K562 (cell line): ENCODE measurements around the gene EIF4E1B. TPM values are rescaled to one million over a fixed set of nuclear protein-coding genes. Genes with fewer than 3 reads are reported as not detected.

Source experiments
- ATAC-seq: fragments of 200-7000 bp; cut with Tn5 transposase; 3 replicates; pipeline ENCODE4 v1.9.1; 2020; ENCODE audit warnings: moderate library complexity
- BruUV-seq: library from RNA; stranded (reverse); fragments of 400-500 nt; replicated peaks from 2 replicates; lab custom pipeline; 2021; lab: Mats Ljungman, UMichigan
- CTCF ChIA-PET: fragments of 300-600 bp; formaldehyde crosslinking; extraction: SDS; loops from one replicate; lab custom pipeline; 2021; ENCODE audit warnings: low intra/inter-chr PET ratio; lab: Yijun Ruan, JAX
- POLR2A ChIA-PET: fragments of 300-600, 350-650 bp; sonication (Branson Sonifier 250); formaldehyde crosslinking; extraction: SDS; loops from one replicate; lab custom pipeline; 2021; ENCODE audit warnings: antibody characterized with exemption, inconsistent platforms; lab: Yijun Ruan, JAX
- DNase-seq, 4 experiments: peaks; one replicate each; pipeline versions ENCODE4 v3.0.0 to v3.0.0-alpha.2; 2011 to 2018; ENCODE audit warnings: low spot score in 3 of 4, mixed read lengths in 3 of 4; ENCODE audit errors: extremely low read depth in 1 of 4
- FAIRE-seq: peaks from 2 replicates; lab custom pipeline; 2011; peaks lifted over from hg19 to GRCh38; lab: Jason Lieb, UNC
- H2AFZ ChIP-seq: 2 replicates; pipeline ENCODE4 v1.6.0; 2011; ENCODE audit warnings: low read depth, low read length, control low read depth, inconsistent platforms
- H3K27ac ChIP-seq: fragments of 200-600 bp; 3 replicates; pipeline ENCODE4 v1.8.0; 2011; ENCODE audit warnings: low read depth, mild to moderate bottlenecking, control low read depth, inconsistent platforms, low read length, moderate library complexity, mixed read lengths; ENCODE audit errors: extremely low read depth
- H3K27me3 ChIP-seq, 2 experiments: fragments of 300-600 bp in 1 of 2; 2 replicates in 1 of 2; 3 replicates in 1 of 2; pipeline versions ENCODE4 v1.6.0 to v1.8.0; 2011; ENCODE audit warnings: inconsistent platforms in 2 of 2, low read length in 2 of 2, mild to moderate bottlenecking in 1 of 2, mixed read lengths in 1 of 2, moderate library complexity in 1 of 2; ENCODE audit not compliant: control insufficient read depth in 2 of 2, insufficient read depth in 2 of 2
- H3K36me3 ChIP-seq: fragments of 300-600 bp; 3 replicates; pipeline ENCODE4 v1.8.0; 2011; ENCODE audit warnings: mild to moderate bottlenecking, low read length, inconsistent platforms; ENCODE audit not compliant: control insufficient read depth, insufficient read depth
- H3K4me1 ChIP-seq, 2 experiments: fragments of 200-600 bp in 1 of 2; replicated peaks in 1 of 2; 2 replicates in 1 of 2; 3 replicates in 1 of 2; pipeline versions ENCODE4 v1.5.1 to v1.8.0; 2011; ENCODE audit warnings: inconsistent platforms in 2 of 2, low read length in 2 of 2, mild to moderate bottlenecking in 1 of 2, mixed read lengths in 1 of 2, moderate library complexity in 1 of 2; ENCODE audit not compliant: control insufficient read depth in 2 of 2, insufficient read depth in 2 of 2
- H3K4me2 ChIP-seq: 2 replicates; pipeline ENCODE4 v1.6.1; 2011; ENCODE audit warnings: low read length, control low read depth, inconsistent platforms, mixed read lengths; ENCODE audit not compliant: insufficient read depth
- H3K4me3 ChIP-seq: fragments of 200-600 bp; sonication (generic), shearing (Covaris generic); 2 replicates; pipeline ENCODE4 v1.5.1; 2016; ENCODE audit warnings: control low read depth, inconsistent platforms
- H3K79me2 ChIP-seq: fragments of 200-600 bp; 3 replicates; pipeline ENCODE4 v1.8.0; 2011; ENCODE audit warnings: low read length, inconsistent platforms; ENCODE audit not compliant: control insufficient read depth, insufficient read depth
- H3K9ac ChIP-seq, 2 experiments: 2 replicates each; pipeline versions ENCODE4 v1.6.0 to v1.6.1; 2011; ENCODE audit warnings: low read depth in 2 of 2, low read length in 2 of 2, control low read depth in 1 of 2, inconsistent platforms in 1 of 2, mild to moderate bottlenecking in 1 of 2, mixed read lengths in 1 of 2; ENCODE audit not compliant: insufficient read depth in 1 of 2
- H3K9me1 ChIP-seq: one replicate; pipeline ENCODE4 v1.6.0; 2011; ENCODE audit warnings: inconsistent platforms, mild to moderate bottlenecking, low read length, moderate library complexity; ENCODE audit not compliant: control insufficient read depth, insufficient read depth
- H3K9me3 ChIP-seq: replicated peaks from 2 replicates; pipeline ENCODE4 v1.5.1; 2011; ENCODE audit warnings: low read depth, low read length, inconsistent platforms; ENCODE audit not compliant: control insufficient read depth, insufficient read depth
- H4K20me1 ChIP-seq: replicated peaks from 2 replicates; pipeline ENCODE4 v1.6.1; 2011; ENCODE audit warnings: low read length, inconsistent platforms, mixed read lengths; ENCODE audit not compliant: control insufficient read depth, insufficient read depth
- EP400 ChIP-seq: fragments of 450-650 bp; IDR thresholded peaks from 2 replicates; pipeline ENCODE4 v1.6.1; 2017; ENCODE audit warnings: antibody characterized with exemption, mild to moderate bottlenecking, moderate library complexity
- MAFG ChIP-seq: fragments of 450-650 bp; conservative IDR thresholded peaks from 2 replicates; pipeline ENCODE4 v1.6.1; 2016; ENCODE audit warnings: missing genetic modification characterization, missing compliant biosample characterization
- MED1 ChIP-seq: sonication (generic); formaldehyde crosslinking; IDR thresholded peaks from 2 replicates; pipeline ENCODE4 v1.8.1; 2023; ENCODE audit warnings: missing genetic modification reagents, borderline replicate concordance
- MITF ChIP-seq: IDR thresholded peaks from 2 replicates; pipeline ENCODE4 v1.6.1; 2014; ENCODE audit warnings: antibody characterized with exemption
- NCOA6 ChIP-seq: fragments of 450-650 bp; IDR thresholded peaks from 2 replicates; pipeline ENCODE4 v1.6.1; 2017; ENCODE audit warnings: mild to moderate bottlenecking
- POLR2A ChIP-seq: fragments of 450-650 bp; conservative IDR thresholded peaks from 2 replicates; pipeline ENCODE4 v1.6.1; 2016
- POLR2G ChIP-seq: fragments of 200-400 bp; formaldehyde crosslinking; IDR thresholded peaks from 2 replicates; pipeline ENCODE4 v1.6.1; 2017; ENCODE audit warnings: low read depth, mild to moderate bottlenecking, antibody characterized with exemption, low read length, moderate library complexity
- SRSF1 ChIP-seq: fragments of 200-400 bp; formaldehyde crosslinking; IDR thresholded peaks from 2 replicates; pipeline ENCODE4 v1.6.1; 2017; ENCODE audit warnings: mild to moderate bottlenecking, low read depth, low read length, moderate library complexity
- XRCC4 ChIP-seq: IDR thresholded peaks from one replicate; pipeline ENCODE4 v1.6.1; 2011; ENCODE audit not compliant: insufficient read depth, insufficient read length; ENCODE audit errors: extremely low read depth
- ZNF324 ChIP-seq: fragments of 250-450 bp; sonication (Bioruptor Pico); IDR thresholded peaks from 2 replicates; pipeline ENCODE4 v1.4.0; 2020; ENCODE audit warnings: mild to moderate bottlenecking
- WGBS: fragments of 100-300 bp; shearing (Covaris generic); methylation state at CpG from one replicate; pipeline ENCODE4 v1.1.6; 2016; ENCODE audit warnings: low coverage, mixed read lengths; ENCODE audit not compliant: insufficient coverage; ENCODE audit errors: missing lambda C conversion rate; 5-methylcytosine and 5-hydroxymethylcytosine counted together
- in situ Hi-C: fragments of 300-500 bp; cut with MboI; formaldehyde crosslinking; loops from 4 replicates; pipeline ENCODE4 v1.15.0; 2018; ENCODE audit warnings: inconsistent platforms, mixed read lengths
- intact Hi-C: fragments of 100-400 bp; cut with micrococcal nuclease; formaldehyde crosslinking; loops from 2 replicates; pipeline ENCODE4 v1.14.2; 2022
- polyA plus RNA-seq, 8 experiments: library from polyadenylated mRNA; depleted of rRNA in 4 of 8; stranded (reverse) in 5 of 8; unstranded in 3 of 8; fragments of >200 nt; fragmentation: Nextera tagmentation in 2 of 8; fragmentation: Illumina TruSeq in 1 of 8; extraction: Ambion mirVana in 2 of 8; extraction: Trizol in 1 of 8; gene quantifications; 2 replicates each; pipeline versions ENCODE4 v1.2.1 to v1.2.3, GENCODE V29; 2011 to 2014; ENCODE audit warnings: inconsistent platforms in 1 of 8, missing spikeins in 1 of 8
- total RNA-seq, 7 experiments: library from RNA; depleted of rRNA in 6 of 7; stranded (reverse); fragments of >200 nt in 6 of 7; fragmentation: Illumina TruSeq in 2 of 7; extraction: Trizol in 2 of 7; gene quantifications; 2 replicates each; pipeline versions ENCODE4 v1.2.1 to v1.2.3, GENCODE V29; 2011 to 2021; ENCODE audit warnings: low replicate concordance in 1 of 7
- TF ChIP-seq, protein P1 (sequence below): fragments of 250-450 bp; sonication (Bioruptor Pico); IDR thresholded peaks from 2 replicates; pipeline ENCODE4 v1.4.0; 2020; ENCODE audit warnings: mild to moderate bottlenecking, moderate library complexity

The EIF4E1B gene
- total and polyA plus RNA-seq, 9 of the 15 experiments (the other 6 are each of a cell fraction or from before 2014, with no cell fraction given): not detected

GRCh38 chr5:176658817-176659511 lies 28.5 kb downstream of the EIF4E1B start:
- Histone ChIP-seq H3K79me2 (no peaks in the 10 kb centered on the region), H3K9me3 (no peaks in the 10 kb centered on the region), H3K4me1 (peaks cover 0 to 27% of the 10 kb centered on the region in 2 experiments; a peak in 2 of 5 replicates), H3K9me1 (no peaks in the 10 kb centered on the region), H3K4me3 (no peak overlapping the region), H3K27me3 (peaks cover 7 to 28% of the 10 kb centered on the region in 2 experiments; a peak in 3 of 5 replicates), H3K27ac (no peak overlapping the region), H3K36me3 (peaks cover 13% of the 10 kb centered on the region; the same call in 1 of the 3 replicates), H3K4me2 (no peak overlapping the region), H2AFZ (no peak overlapping the region), H3K9ac (no peak overlapping the region), H4K20me1 (peaks cover 13% of the 10 kb centered on the region; the same call in 1 of the 2 replicates)
- DNase-seq: no peak
- BruUV-seq: no TSS peak
- in situ Hi-C loops: no loop called here
- FAIRE-seq: no peak
- TF ChIP-seq XRCC4 (no peak), MED1 (CRISPR knock-in tag) (no peak), POLR2G (peak; percentile 28; the same call in 1 of the 2 replicates), POLR2A (0 out of 2 replicates have a peak, but pooled peaks have one; percentile 5), EP400 (no peak)
- ChIA-PET POLR2A (interaction anchor here (0.5 to 0.7 kb wide), 3 partner anchors 29 to 270 kb away, joined by 3 read pairs; partner anchors contain the start of genes HIGD2A and NOP16), CTCF (interaction anchor here (1.3 kb wide), 1 partner anchor 300 kb away, joined by 5 read pairs; no protein-coding TSS in a partner anchor)
- ATAC-seq: no peak
- intact Hi-C loops: no loop called here
- 67% methylated on average over 11 of the region's 11 CpGs for WGBS

- no peaks in the 10 kb centered on the region for H3K9me1 ChIP-seq
- no TSS peak for BruUV-seq
- in situ Hi-C loops: no loop called here
- no peak overlapping the region for H3K27ac ChIP-seq
- ChIA-PET POLR2A (no interaction called here), CTCF (interaction anchor here (1.3 kb wide), 1 partner anchor 299 kb away, joined by 5 read pairs; no protein-coding TSS in a partner anchor)
- H4K20me1 ChIP-seq: peaks cover 13% of the 10 kb centered on the region; the same call in 1 of the 2 replicates
- H3K4me2 ChIP-seq: no peak overlapping the region
- H3K9ac ChIP-seq: peak overlapping the region in 1 of 2 experiments; percentile 28; a peak in 1 of 4 replicates
- no peak overlapping the region for H2AFZ ChIP-seq
- no peak overlapping the region for H3K4me3 ChIP-seq
- DNase-seq: no peak
- H3K9me3 ChIP-seq: no peaks in the 10 kb centered on the region
- no peak for ATAC-seq
- intact Hi-C loops: no loop called here
- no peaks in the 10 kb centered on the region for H3K79me2 ChIP-seq
- peaks cover 12 to 33% of the 10 kb centered on the region in 2 experiments; a peak in 4 of 5 replicates for H3K27me3 ChIP-seq
- WGBS: 26% methylated on average over 3 of the region's 7 CpGs
- peaks cover 0 to 22% of the 10 kb centered on the region in 2 experiments; a peak in 2 of 5 replicates for H3K4me1 ChIP-seq
- peaks cover 11% of the 10 kb centered on the region; the same call in 1 of the 3 replicates for H3K36me3 ChIP-seq
- no peak for FAIRE-seq
- TF ChIP-seq POLR2A: 0 out of 2 replicates have a peak, but pooled peaks have one; percentile 23
- no peak for TF ChIP-seq SRSF1
- TF ChIP-seq ZNF324 (CRISPR knock-in tag): no peak
- TF ChIP-seq MITF: no peak
- TF ChIP-seq MAFG (tag): no peak
- no peak for TF ChIP-seq NCOA6
- TF ChIP-seq, protein P1, sequence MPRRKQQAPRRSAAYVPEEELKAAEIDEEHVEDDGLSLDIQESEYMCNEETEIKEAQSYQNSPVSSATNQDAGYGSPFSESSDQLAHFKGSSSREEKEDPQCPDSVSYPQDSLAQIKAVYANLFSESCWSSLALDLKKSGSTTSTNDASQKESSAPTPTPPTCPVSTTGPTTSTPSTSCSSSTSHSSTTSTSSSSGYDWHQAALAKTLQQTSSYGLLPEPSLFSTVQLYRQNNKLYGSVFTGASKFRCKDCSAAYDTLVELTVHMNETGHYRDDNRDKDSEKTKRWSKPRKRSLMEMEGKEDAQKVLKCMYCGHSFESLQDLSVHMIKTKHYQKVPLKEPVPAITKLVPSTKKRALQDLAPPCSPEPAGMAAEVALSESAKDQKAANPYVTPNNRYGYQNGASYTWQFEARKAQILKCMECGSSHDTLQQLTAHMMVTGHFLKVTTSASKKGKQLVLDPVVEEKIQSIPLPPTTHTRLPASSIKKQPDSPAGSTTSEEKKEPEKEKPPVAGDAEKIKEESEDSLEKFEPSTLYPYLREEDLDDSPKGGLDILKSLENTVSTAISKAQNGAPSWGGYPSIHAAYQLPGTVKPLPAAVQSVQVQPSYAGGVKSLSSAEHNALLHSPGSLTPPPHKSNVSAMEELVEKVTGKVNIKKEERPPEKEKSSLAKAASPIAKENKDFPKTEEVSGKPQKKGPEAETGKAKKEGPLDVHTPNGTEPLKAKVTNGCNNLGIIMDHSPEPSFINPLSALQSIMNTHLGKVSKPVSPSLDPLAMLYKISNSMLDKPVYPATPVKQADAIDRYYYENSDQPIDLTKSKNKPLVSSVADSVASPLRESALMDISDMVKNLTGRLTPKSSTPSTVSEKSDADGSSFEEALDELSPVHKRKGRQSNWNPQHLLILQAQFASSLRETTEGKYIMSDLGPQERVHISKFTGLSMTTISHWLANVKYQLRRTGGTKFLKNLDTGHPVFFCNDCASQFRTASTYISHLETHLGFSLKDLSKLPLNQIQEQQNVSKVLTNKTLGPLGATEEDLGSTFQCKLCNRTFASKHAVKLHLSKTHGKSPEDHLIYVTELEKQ (CRISPR knock-in tag): no peak
Measured at GRCh38 chr5:176659512-176659839, 29.0 kb downstream of the EIF4E1B start.
